Measurements from ENCODE around the gene LAMTOR2.

Gene LAMTOR2

DNA sequence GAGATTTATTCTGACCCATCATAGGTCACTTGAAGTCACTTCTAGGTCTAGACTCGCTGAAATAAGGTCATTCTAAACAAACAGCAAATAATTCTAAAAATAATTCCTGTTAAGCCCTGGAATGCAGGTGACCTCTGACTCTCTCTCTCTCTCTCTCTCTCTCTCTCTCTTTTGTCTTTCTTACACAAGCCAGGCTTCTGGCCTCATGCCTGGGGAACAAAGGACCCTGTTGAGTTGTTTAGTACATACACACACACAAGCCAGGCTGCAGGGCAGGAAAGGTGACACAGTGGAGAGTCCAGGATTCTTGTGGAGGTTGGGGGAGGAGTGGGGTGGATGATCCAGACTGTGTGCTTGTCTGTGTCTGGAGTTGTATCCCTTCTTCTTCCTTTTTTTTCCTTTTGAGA, 31.7 kb downstream of the LAMTOR2 start:
- DNase-seq (ENCODE audit: low read depth in 2 of 2) = peak; percentile 85 to 89
- TF ChIP-seq, protein P1, sequence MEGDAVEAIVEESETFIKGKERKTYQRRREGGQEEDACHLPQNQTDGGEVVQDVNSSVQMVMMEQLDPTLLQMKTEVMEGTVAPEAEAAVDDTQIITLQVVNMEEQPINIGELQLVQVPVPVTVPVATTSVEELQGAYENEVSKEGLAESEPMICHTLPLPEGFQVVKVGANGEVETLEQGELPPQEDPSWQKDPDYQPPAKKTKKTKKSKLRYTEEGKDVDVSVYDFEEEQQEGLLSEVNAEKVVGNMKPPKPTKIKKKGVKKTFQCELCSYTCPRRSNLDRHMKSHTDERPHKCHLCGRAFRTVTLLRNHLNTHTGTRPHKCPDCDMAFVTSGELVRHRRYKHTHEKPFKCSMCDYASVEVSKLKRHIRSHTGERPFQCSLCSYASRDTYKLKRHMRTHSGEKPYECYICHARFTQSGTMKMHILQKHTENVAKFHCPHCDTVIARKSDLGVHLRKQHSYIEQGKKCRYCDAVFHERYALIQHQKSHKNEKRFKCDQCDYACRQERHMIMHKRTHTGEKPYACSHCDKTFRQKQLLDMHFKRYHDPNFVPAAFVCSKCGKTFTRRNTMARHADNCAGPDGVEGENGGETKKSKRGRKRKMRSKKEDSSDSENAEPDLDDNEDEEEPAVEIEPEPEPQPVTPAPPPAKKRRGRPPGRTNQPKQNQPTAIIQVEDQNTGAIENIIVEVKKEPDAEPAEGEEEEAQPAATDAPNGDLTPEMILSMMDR (IDR thresholded peaks at IDR 0.05; ENCODE audit: low read depth, low read length) = no peak
- no peak overlapping the region for H3K4me3 ChIP-seq (replicated peaks in 1 of 2; ENCODE audit: low read depth in 2 of 2, low read length in 2 of 2)

DNA sequence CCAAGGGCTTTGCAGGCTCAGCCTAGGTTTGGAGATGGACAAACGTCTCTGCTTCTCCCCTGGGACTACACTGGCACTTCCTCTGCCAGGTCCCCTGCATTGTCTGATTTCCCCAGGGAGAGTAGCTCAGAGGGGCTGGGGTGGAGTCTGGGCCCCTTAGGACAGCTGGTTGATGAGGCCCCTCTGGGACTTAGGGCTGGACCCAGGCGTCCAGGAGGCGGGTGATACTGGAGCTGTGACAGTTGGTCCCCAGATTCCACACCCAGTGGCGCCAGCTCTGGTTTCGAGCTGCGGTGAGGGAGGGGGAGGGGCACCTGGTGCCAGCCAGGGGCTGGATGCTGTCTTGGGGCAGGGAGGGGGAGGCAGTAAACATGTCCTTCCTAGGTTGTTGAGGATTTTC, 35.1 kb downstream of the LAMTOR2 start:
- DNase-seq (ENCODE audit: low read depth in 2 of 2) = no peak
- H3K4me3 ChIP-seq (replicated peaks in 1 of 2; ENCODE audit: low read depth in 2 of 2, low read length in 2 of 2) = no peak overlapping the region
- TF ChIP-seq, protein P1 (IDR thresholded peaks at IDR 0.05; ENCODE audit: low read depth, low read length) = no peak

DNA sequence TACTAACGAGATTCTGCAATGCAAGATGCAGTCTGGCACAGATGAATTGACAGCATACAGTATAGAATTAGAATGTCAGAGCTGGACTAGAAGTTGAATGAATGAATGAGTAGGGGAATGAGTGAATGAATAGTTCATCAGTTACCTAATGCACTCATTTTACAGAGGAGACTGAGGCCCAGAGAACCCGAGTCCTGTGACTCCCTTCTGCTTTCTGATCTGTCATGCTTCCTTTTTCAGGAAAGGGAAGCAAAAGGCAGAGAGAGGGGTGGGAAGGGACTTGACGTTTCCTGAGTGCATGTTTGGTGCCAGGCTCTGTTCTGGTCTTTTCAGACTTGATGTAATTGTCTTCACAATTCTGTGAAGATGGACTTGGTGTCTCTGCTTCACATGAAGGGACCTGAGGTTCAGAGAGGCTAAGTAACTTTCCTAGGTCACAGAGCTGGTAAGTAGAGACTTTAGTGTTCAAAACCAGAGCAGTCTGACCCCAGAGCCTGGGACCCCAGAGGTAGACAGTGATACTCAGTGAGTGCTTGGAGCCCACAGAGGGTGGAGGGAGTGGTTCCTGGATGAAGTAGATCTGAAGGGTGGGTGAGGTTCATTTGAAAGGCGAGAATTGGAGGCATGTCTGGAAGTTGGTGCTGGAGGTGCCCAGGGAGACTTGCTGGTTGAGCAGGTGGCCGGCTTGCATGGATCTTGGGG, 35.7 kb downstream of the LAMTOR2 start:
- DNase-seq (ENCODE audit: low read depth in 2 of 2) = no peak
- no peak overlapping the region for H3K4me3 ChIP-seq (replicated peaks in 1 of 2; ENCODE audit: low read depth in 2 of 2, low read length in 2 of 2)
- TF ChIP-seq, protein P1 (IDR thresholded peaks at IDR 0.05; ENCODE audit: low read depth, low read length) = no peak

DNA sequence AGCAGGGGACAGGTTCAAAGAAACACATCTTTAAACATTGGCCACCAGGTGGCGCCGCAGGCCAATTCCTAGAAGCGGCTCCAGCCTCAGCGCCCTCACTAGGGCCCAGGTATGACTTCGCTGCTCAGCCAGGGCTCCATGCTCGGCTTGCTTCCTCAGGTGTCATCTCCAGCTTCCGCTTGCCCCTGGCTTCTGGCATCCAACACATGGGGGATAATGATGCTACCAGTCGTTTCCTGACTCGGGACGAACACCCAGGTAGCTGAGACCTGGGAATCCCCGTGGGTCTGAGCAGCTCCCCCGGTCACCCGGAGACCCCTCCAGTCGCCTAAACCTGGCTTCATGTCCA, 36.2 kb downstream of the LAMTOR2 start:
- TF ChIP-seq, protein P1 (IDR thresholded peaks at IDR 0.05; ENCODE audit: low read depth, low read length) = peak; percentile 67
- peak; percentile 84 for DNase-seq (ENCODE audit: low read depth in 2 of 2)
- no peak overlapping the region for H3K4me3 ChIP-seq (replicated peaks in 1 of 2; ENCODE audit: low read depth in 2 of 2, low read length in 2 of 2)

DNA sequence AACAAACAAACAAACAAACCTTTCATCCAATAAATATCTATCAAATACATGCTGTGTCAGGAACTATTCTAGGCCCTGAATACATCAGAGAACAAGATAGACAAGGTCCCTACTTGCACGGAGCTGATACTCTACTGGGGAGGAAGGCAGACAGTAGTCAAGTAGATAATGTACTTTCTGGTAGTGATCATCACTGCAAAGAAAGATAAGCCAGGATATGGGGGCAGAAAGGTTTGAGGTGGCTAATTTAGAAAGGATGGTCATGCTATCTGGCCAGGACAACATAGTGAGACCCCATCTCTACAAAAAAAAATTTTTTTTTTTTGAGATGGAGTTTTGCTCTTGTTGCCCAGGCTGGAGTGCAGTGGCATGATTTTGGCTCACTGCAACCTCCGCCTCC, 37.0 kb downstream of the LAMTOR2 start:
- no peak overlapping the region for H3K4me3 ChIP-seq (replicated peaks in 1 of 2; ENCODE audit: low read depth in 2 of 2, low read length in 2 of 2)
- TF ChIP-seq, protein P1 (IDR thresholded peaks at IDR 0.05; ENCODE audit: low read depth, low read length) = no peak
- no peak for DNase-seq (ENCODE audit: low read depth in 2 of 2)

DNA sequence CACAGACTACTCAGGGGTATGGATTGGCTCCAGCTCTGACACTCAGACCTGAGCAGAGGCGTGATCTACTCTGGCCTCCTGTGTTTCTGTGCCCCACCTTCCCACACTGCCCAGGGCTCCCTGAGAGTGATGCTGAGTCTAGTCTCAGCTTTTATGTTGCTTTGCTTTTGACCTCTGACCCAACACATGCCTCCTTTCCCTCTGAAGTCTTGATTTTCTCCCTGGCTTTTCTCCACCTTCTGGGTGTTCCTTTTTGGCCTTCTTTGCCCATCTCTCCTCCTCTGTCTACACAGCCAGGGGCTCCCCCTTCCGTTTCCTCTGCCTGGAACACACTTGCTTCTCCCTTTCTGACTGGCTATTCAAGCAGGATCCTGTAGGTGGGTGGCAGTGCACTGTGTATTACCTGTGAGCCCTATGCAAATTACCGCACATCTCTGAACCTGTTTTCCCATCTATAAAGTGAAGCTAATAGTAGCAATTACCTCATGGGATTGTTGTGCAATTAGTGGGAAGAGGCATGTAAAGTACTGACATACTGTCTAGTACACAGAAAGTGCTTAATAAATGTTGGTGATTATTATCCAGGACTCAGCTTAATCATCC, 41.4 kb downstream of the LAMTOR2 start:
- no peak for DNase-seq (ENCODE audit: low read depth in 2 of 2)
- TF ChIP-seq, protein P1 (IDR thresholded peaks at IDR 0.05; ENCODE audit: low read depth, low read length) = no peak
- no peak overlapping the region for H3K4me3 ChIP-seq (replicated peaks in 1 of 2; ENCODE audit: low read depth in 2 of 2, low read length in 2 of 2)
